ENCODE measurements around the gene DNAH14.
A peak's percentile ranks its signal among the peaks of the same experiment; 100 is the strongest.
"Not testable (repeated sequence)": the region's sequence is repeated elsewhere in the genome, so short reads cannot be mapped to it uniquely, and the experiment has no call there.

DNAH14 gene

GRCh38 chr1:224929335-224930237, at the start of gene DNAH14:
Gene DNAH14, plus strand, starts transcription at chr1:224929675. Its CDS starts 23,028 bp downstream, at chr1:224952703.
- in situ Hi-C loops (cut with MboI; ENCODE audit: low pct_unique_long_range_greater_than_20kb, low sequenced_read_pairs, unreplicated experiment): no loop called here
- no peak for TF ChIP-seq CTCF (IDR thresholded peaks at IDR 0.05; ENCODE audit: extremely low read depth, insufficient read depth, missing control alignments)
- peak; percentile 76 for DNase-seq (ENCODE audit: low spot score)

- no peak for DNase-seq (ENCODE audit: low spot score)
- TF ChIP-seq CTCF (IDR thresholded peaks at IDR 0.05; ENCODE audit: extremely low read depth, insufficient read depth, missing control alignments): no peak
- in situ Hi-C loops (cut with MboI; ENCODE audit: low pct_unique_long_range_greater_than_20kb, low sequenced_read_pairs, unreplicated experiment): no loop called here
Observed at GRCh38 chr1:224880593-224881307, 48.7 kb upstream of the DNAH14 start.

GRCh38 chr1:224881308-224881692, 48.2 kb upstream of the DNAH14 start:
- in situ Hi-C loops (cut with MboI; ENCODE audit: low pct_unique_long_range_greater_than_20kb, low sequenced_read_pairs, unreplicated experiment); DNase-seq (ENCODE audit: low spot score): not testable (repeated sequence)

- peak; percentile 15 for DNase-seq (ENCODE audit: low spot score)
- TF ChIP-seq CTCF (IDR thresholded peaks at IDR 0.05; ENCODE audit: extremely low read depth, insufficient read depth, missing control alignments): no peak
- in situ Hi-C loops (cut with MboI; ENCODE audit: low pct_unique_long_range_greater_than_20kb, low sequenced_read_pairs, unreplicated experiment): no loop called here
Observed at GRCh38 chr1:224881762-224882211, 47.7 kb upstream of the DNAH14 start.

- no peak for DNase-seq (ENCODE audit: low spot score)
- in situ Hi-C loops (cut with MboI; ENCODE audit: low pct_unique_long_range_greater_than_20kb, low sequenced_read_pairs, unreplicated experiment): no loop called here
- TF ChIP-seq CTCF (IDR thresholded peaks at IDR 0.05; ENCODE audit: extremely low read depth, insufficient read depth, missing control alignments): no peak
Observed at GRCh38 chr1:224882264-224882663, 47.2 kb upstream of the DNAH14 start.

- no peak for TF ChIP-seq CTCF (IDR thresholded peaks at IDR 0.05; ENCODE audit: extremely low read depth, insufficient read depth, missing control alignments)
- in situ Hi-C loops (cut with MboI; ENCODE audit: low pct_unique_long_range_greater_than_20kb, low sequenced_read_pairs, unreplicated experiment): no loop called here
- no peak for DNase-seq (ENCODE audit: low spot score)
Observed at GRCh38 chr1:224883091-224883490, 46.4 kb upstream of the DNAH14 start.

GRCh38 chr1:224884361-224884801, 45.1 kb upstream of the DNAH14 start:
- no peak for DNase-seq (ENCODE audit: low spot score)
- in situ Hi-C loops (cut with MboI; ENCODE audit: low pct_unique_long_range_greater_than_20kb, low sequenced_read_pairs, unreplicated experiment): no loop called here
- no peak for TF ChIP-seq CTCF (IDR thresholded peaks at IDR 0.05; ENCODE audit: extremely low read depth, insufficient read depth, missing control alignments)

GRCh38 chr1:224885376-224885775, 44.1 kb upstream of the DNAH14 start:
- in situ Hi-C loops (cut with MboI; ENCODE audit: low pct_unique_long_range_greater_than_20kb, low sequenced_read_pairs, unreplicated experiment); DNase-seq (ENCODE audit: low spot score): not testable (repeated sequence)
